DMS79 (cell line): ENCODE data around the gene RNF44.
"Not testable (repeated sequence)": the region's sequence is repeated elsewhere in the genome, so short reads cannot be mapped to it uniquely, and the experiment has no call there.

Experiments
- DNase-seq: peaks from one replicate; lab custom pipeline; 2025; lab: John Stamatoyannopoulos, UW

Gene RNF44

GRCh38 chr5:176519810-176520720, 17.1 kb downstream of the RNF44 start:
- no peak for DNase-seq

- no peak for DNase-seq
These were observed 20.0 kb downstream of the RNF44 start for GRCh38 chr5:176517053-176517661.

GRCh38 chr5:176515396-176515795, 21.8 kb downstream of the RNF44 start:
- no peak for DNase-seq

- no peak for DNase-seq
These were observed 22.8 kb downstream of the RNF44 start for GRCh38 chr5:176514244-176514950.

GRCh38 chr5:176513788-176514187, 23.4 kb downstream of the RNF44 start:
- DNase-seq, result no peak

GRCh38 chr5:176508603-176509002, 28.6 kb downstream of the RNF44 start:
- no peak for DNase-seq

- DNase-seq, result no peak
These were observed 29.3 kb downstream of the RNF44 start for GRCh38 chr5:176507911-176508310.

GRCh38 chr5:176503496-176503895, 33.7 kb downstream of the RNF44 start:
- no peak for DNase-seq

GRCh38 chr5:176501333-176501732, 35.9 kb downstream of the RNF44 start:
- no peak for DNase-seq

- DNase-seq, result no peak
These were observed 36.7 kb downstream of the RNF44 start for GRCh38 chr5:176500511-176500910.

- DNase-seq, result no peak
These were observed 37.9 kb downstream of the RNF44 start for GRCh38 chr5:176499273-176499672.

- DNase-seq, result no peak
These were observed 39.4 kb downstream of the RNF44 start for GRCh38 chr5:176497852-176498251.

GRCh38 chr5:176492431-176492830, 44.8 kb downstream of the RNF44 start:
- no peak for DNase-seq

- no peak for DNase-seq
These were observed 45.3 kb downstream of the RNF44 start for GRCh38 chr5:176491901-176492300.

GRCh38 chr5:176491101-176491502, 46.1 kb downstream of the RNF44 start:
- no peak for DNase-seq

- no peak for DNase-seq
These were observed 46.9 kb downstream of the RNF44 start for GRCh38 chr5:176490301-176490700.

GRCh38 chr5:176489077-176489476, 48.1 kb downstream of the RNF44 start:
- DNase-seq, result no peak

- not testable (repeated sequence) for DNase-seq
These were observed 50.0 kb downstream of the RNF44 start for GRCh38 chr5:176487160-176487559.

GRCh38 chr5:176486189-176486757, 50.9 kb downstream of the RNF44 start:
- no peak for DNase-seq

GRCh38 chr5:176485176-176485575, 52.0 kb downstream of the RNF44 start:
- DNase-seq, result no peak

- DNase-seq, result no peak
These were observed 55.5 kb downstream of the RNF44 start for GRCh38 chr5:176481711-176482110.
